ENCODE results near the gene YARS2.
"Not testable (repeated sequence)": the region's sequence is repeated elsewhere in the genome, so short reads cannot be mapped to it uniquely, and the experiment has no call there.

YARS2 gene

DNA sequence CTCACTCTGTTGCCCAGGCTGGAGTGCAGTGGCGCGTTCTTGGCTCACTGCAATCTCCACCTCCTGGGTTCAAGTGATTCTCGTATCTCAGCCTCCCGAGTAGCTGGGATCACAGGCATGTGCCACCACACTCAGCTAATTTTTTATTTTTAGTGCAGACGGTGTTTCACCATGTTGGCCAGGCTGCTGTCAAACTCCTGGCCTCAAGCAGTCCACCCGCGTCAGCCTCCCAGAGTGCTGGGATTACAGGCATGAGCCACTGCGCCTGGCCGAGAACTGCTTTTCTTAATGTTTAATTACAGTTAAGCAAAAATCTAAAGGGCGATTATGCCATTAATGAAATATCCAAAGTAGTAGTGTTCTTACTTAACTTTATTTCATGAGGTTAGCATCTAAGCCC lies 13.6 kb downstream of the YARS2 start:
- DNase-seq, result no peak

- no peak for DNase-seq
Observed at GRCh38 chr12:32739279-32739678, 16.4 kb downstream of the YARS2 start.

DNA sequence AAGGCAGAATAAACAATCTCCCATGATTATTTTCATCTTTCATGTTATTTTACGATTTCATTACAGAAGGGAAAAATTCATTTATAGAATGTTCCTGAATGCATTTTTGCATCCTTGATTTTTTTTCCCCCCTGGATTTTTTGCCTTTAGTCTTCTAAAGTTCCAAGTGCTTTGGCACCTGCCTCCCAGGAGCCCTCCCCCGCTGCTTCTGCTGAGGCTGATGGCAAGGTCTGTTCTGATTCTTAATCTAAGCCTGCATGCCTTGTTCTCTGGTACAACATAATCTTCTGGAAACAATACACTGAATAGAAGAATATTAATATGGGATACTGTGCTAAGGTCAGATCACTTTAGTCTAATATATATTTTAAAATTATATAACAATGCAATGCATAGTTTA lies 18.0 kb downstream of the YARS2 start:
- DNase-seq, result no peak

GRCh38 chr12:32736445-32736844 lies 19.3 kb downstream of the YARS2 start:
- DNase-seq, result no peak

DNA sequence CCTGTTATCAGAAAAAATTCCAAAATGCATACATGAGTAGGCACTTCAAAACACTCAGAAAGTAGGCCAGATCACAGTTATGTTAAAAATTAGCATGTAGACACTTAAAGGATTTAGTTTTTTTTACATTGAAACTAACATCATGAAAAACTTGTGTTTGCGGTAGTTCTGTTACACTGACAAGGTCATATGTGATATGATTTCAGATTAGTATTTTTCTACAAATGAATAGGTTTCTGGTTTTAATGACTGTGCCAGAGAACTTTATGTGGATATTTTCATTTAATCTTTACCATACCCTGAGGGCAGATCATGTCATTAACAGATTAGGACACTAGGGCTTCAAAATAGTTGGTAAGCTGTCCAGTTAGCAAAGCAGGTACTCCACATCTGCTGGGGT lies 20.7 kb downstream of the YARS2 start:
- no peak for DNase-seq

DNA sequence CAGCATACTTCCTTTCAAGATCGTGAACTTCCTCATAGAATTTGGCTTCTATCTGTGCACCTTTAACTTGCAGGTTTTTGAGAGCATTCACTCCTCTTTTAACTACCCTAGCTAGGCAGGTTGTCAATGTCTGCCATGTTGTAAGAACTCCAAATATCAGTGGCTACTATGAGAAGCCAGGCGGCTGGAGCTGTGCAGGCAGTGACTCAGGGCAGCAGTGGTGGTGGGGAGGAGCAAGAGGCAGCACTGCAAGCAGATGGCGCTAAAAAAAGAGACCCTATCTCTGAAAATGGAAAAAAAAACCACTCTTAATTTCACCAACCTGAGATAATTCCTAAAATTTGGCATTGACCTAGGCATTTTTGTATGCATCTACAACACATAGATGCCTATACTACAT lies 28.5 kb downstream of the YARS2 start:
- DNase-seq, result no peak

- DNase-seq, result no peak
Observed at GRCh38 chr12:32726286-32726685, 29.4 kb downstream of the YARS2 start.

- not testable (repeated sequence) for DNase-seq
Observed at GRCh38 chr12:32725308-32725707, 30.4 kb downstream of the YARS2 start.

DNA sequence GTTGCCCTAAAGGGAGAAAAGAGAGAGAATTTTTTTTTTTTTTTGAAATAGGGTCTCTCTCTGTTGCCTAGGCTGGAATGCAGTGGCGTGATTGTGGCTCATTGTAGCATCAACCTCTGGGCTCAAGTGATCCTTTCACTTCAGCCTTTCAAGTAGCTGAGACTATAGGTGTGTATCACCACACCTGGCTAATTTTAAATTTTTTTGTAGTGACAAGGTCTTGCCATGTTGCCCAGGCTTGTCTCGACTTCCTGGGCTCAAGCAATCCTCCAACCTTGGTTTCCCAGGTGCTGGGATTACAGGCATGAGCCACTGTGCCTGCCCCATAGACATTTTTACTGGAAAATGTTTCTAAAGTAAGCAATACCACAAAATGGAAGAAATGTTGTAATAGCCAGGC lies 36.8 kb downstream of the YARS2 start:
- DNase-seq, result no peak

DNA sequence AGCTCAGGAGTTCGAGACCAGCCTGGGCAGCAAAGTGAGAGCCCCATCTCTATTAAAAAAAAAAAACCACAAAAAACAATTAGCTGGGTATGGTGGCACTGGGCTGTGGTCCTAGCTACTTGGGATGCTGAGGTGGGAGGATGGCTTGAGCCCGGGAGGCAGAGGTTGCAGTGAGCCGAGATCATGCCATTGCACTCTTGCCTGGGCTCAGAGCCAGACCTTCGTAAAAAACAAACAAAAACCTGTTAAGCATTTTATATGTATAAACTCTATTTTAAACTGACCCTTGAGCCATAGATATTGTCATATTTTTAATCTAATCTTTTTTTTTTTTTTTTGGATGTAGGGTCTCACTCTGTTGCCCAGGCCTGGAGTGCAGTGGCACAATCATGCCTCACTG lies 40.9 kb downstream of the YARS2 start:
- DNase-seq, result no peak

GRCh38 chr12:32708926-32709325 lies 46.8 kb downstream of the YARS2 start:
- no peak for DNase-seq

- DNase-seq, result no peak
Observed at GRCh38 chr12:32706335-32707024, 49.2 kb downstream of the YARS2 start.

DNA sequence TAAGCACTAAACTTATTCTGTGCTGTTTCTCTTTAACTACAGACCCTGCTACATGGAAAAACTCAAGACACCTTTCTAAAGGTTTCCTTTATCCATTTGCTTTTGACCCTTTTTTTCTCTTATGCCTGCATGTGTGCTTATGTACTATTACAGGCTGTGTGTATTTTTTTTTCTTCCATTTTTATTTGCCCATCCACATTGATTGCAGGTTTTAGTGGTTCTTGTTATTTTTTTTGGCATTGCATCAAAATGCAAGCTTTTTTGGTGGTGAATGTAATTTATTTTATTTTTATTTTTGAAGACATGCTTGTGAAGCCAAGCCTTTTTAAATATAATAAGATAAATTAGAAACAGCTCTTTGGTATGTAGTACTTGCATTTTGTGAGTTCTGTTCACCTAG lies 49.9 kb downstream of the YARS2 start:
- DNase-seq, result no peak

DNA sequence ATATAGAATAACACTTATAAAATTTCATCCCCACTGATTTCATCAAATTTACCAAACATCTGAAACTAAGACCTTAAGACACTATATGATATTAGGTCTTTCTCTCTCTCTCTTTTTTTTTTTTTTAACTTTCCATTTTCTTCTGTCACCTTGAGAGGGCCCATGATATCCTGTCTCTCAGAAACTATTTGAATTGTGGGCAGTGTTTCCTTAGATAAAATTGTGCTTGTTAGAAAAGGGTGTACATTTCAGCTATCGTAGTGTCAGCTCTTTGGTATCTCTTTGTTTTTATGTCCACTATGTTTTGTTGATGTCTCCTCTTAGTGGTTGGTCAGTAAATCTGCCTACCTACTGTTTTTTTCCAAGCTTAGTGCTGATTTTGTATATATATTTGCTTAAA lies 52.8 kb downstream of the YARS2 start:
- DNase-seq, result no peak

- no peak for DNase-seq
Observed at GRCh38 chr12:32702473-32702872, 53.2 kb downstream of the YARS2 start.

DNA sequence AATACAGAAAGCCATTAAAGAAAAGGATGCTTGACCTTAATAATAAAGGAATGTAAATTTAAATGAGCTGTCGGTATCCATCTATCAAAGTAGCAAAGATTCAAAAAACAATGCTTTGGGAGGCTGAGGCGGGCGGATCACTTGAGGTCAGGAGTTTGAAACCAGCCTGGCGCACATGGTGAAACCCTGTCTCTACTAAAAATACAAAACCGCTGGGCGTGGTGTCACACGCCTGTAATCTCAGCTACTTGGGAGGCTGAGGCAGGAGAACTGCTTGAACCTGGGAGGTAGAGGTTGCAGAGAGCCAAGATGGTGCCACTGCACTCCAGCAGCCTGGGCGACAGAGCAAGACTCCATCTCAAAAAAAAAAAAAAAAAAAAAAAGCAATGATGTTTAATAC lies 56.3 kb downstream of the YARS2 start:
- not testable (repeated sequence) for DNase-seq

DNA sequence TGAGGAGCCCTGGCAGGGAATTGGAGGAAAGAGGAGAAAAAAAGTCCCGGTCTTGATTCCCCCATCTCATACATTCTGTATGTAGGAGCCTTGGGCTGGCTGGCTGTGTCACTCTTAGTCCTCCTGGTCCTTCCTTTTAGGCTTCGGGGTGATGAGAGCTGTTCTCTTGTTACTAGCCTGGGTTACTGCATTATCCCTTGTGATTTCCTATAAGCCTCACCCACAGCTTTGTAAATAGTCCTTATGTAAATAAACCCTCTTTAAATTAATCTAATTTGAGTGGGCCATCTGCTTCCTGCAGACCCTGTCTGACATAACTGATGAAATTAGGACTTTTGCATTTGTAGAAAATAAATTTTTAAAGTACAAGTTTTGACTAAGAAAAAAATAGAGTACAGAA lies 57.4 kb downstream of the YARS2 start:
- DNase-seq, result no peak

- DNase-seq, result no peak
Observed at GRCh38 chr12:32697445-32697844, 58.3 kb downstream of the YARS2 start.
